Measurements from ENCODE around the gene EDEM1.

DNA sequence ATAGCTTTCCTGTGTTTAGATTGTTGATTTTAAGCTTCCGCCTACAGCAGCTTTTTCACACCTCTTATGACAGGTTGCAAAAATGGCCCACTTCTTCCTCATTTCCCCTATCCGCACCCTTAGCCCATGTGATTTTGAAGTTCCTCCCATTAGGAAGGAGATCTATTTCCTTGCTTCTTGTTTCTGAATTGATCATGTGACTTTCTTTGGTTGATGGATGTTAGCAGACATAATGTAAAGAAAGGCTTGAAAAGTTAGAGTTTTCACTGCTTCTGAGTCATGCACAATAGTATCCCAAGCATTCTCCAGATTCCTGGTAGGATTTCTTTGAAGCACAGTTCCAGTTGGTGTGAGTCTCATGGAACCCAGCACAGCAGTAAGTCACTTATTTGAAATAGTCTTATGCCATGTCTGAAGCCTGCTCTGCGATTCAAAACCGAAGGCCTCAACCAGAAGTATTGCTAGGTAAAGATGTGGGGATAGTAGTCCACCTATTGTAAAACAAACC lies 76.6 kb downstream of the EDEM1 start:
- no peak for TF ChIP-seq POLR2A (IDR thresholded peaks at IDR 0.05)
- TF ChIP-seq, protein P1, sequence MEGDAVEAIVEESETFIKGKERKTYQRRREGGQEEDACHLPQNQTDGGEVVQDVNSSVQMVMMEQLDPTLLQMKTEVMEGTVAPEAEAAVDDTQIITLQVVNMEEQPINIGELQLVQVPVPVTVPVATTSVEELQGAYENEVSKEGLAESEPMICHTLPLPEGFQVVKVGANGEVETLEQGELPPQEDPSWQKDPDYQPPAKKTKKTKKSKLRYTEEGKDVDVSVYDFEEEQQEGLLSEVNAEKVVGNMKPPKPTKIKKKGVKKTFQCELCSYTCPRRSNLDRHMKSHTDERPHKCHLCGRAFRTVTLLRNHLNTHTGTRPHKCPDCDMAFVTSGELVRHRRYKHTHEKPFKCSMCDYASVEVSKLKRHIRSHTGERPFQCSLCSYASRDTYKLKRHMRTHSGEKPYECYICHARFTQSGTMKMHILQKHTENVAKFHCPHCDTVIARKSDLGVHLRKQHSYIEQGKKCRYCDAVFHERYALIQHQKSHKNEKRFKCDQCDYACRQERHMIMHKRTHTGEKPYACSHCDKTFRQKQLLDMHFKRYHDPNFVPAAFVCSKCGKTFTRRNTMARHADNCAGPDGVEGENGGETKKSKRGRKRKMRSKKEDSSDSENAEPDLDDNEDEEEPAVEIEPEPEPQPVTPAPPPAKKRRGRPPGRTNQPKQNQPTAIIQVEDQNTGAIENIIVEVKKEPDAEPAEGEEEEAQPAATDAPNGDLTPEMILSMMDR (IDR thresholded peaks at IDR 0.05): no peak

Data from uterus (tissue), 2 donors.